PFSK-1 (cell line): ENCODE measurements around the gene CASR.

Experiments used
- FOXP2 ChIP-seq: optimal IDR thresholded peaks from 2 replicates; pipeline ENCODE3; 2011; ENCODE audit warnings: borderline replicate concordance, control low read depth, inconsistent platforms; ENCODE audit not compliant: insufficient read depth; ENCODE audit errors: extremely low read length, extremely low read depth
- POLR2AphosphoS5 ChIP-seq: IDR thresholded peaks from 2 replicates; pipeline ENCODE4 v1.6.1; 2012; ENCODE audit warnings: low read depth, mild to moderate bottlenecking, control low read depth, low read length, moderate library complexity
- TAF1 ChIP-seq: IDR thresholded peaks from 2 replicates; pipeline ENCODE4 v1.6.1; 2012; ENCODE audit warnings: low read length, control low read depth, borderline replicate concordance; ENCODE audit not compliant: insufficient read depth
- TF ChIP-seq, protein P1 (sequence below), 2 experiments: IDR thresholded peaks; 2 replicates each; pipeline versions ENCODE4 v1.6.1 to v1.8.0; 2011 to 2012; ENCODE audit warnings: low read depth in 2 of 2, low read length in 2 of 2, control low read depth in 1 of 2, inconsistent platforms in 1 of 2, mild to moderate bottlenecking in 1 of 2, moderate library complexity in 1 of 2; ENCODE audit not compliant: insufficient read depth in 1 of 2

DNA sequence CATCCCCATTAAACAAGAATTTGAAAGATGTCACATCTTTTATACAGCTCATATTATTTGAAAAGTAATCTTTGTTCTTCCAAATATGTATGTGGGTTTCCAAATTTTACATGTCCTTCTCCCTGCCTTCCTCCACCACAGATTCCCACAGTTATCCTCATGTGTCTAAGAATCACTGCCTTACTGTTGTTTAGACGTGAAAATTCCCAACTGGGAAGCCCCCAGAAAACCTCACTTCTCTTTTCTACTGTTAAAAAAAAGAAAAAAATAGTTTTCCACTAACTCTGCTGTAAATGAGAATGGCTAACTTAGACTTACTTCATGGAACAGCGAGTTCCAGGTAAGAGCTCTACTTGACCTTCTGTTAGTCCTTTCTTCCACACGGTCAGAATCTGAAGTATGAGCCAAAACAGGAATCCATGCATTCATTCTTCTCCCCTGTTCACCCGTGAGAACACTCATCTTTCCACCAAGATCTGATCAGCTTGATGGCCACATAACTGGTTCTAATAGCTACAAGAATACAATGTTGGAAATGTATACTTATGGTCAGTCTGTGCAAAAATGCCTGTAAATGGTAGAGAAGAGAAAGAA is 123.7 kb downstream of the CASR start:
- TF ChIP-seq, protein P1, sequence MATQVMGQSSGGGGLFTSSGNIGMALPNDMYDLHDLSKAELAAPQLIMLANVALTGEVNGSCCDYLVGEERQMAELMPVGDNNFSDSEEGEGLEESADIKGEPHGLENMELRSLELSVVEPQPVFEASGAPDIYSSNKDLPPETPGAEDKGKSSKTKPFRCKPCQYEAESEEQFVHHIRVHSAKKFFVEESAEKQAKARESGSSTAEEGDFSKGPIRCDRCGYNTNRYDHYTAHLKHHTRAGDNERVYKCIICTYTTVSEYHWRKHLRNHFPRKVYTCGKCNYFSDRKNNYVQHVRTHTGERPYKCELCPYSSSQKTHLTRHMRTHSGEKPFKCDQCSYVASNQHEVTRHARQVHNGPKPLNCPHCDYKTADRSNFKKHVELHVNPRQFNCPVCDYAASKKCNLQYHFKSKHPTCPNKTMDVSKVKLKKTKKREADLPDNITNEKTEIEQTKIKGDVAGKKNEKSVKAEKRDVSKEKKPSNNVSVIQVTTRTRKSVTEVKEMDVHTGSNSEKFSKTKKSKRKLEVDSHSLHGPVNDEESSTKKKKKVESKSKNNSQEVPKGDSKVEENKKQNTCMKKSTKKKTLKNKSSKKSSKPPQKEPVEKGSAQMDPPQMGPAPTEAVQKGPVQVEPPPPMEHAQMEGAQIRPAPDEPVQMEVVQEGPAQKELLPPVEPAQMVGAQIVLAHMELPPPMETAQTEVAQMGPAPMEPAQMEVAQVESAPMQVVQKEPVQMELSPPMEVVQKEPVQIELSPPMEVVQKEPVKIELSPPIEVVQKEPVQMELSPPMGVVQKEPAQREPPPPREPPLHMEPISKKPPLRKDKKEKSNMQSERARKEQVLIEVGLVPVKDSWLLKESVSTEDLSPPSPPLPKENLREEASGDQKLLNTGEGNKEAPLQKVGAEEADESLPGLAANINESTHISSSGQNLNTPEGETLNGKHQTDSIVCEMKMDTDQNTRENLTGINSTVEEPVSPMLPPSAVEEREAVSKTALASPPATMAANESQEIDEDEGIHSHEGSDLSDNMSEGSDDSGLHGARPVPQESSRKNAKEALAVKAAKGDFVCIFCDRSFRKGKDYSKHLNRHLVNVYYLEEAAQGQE (IDR thresholded peaks at IDR 0.05; ENCODE audit: insufficient read depth in 1 of 2, low read depth in 2 of 2, low read length in 2 of 2): no peak
- TF ChIP-seq POLR2AphosphoS5 (no peak), FOXP2 (no peak), TAF1 (no peak)
